AG09309 (cell line): Measurements from ENCODE around the gene KDM6A.

ENCODE experiments used
- DNase-seq: peaks from one replicate; pipeline ENCODE4 v3.0.0-alpha.2; 2010; ENCODE audit warnings: low read depth
- H3K4me3 ChIP-seq: 2 replicates; pipeline ENCODE4 v1.5.1; 2011; ENCODE audit warnings: mild to moderate bottlenecking, low read depth, low read length, moderate library complexity; ENCODE audit not compliant: control insufficient read depth
- CTCF ChIP-seq: IDR thresholded peaks from 2 replicates; pipeline ENCODE4 v1.5.1; 2011; ENCODE audit warnings: mild to moderate bottlenecking, low read depth, low read length, inconsistent platforms; ENCODE audit not compliant: insufficient read depth, control insufficient read depth; ENCODE audit errors: missing control alignments

KDM6A gene

GRCh38 chrX:44899946-44900345 is 27.0 kb downstream of the KDM6A start:
- no peak for TF ChIP-seq CTCF
- H3K4me3 ChIP-seq: no peak overlapping the region
- no peak for DNase-seq

GRCh38 chrX:44903107-44903506 is 30.1 kb downstream of the KDM6A start:
- no peak overlapping the region for H3K4me3 ChIP-seq
- DNase-seq: peak; percentile 16
- no peak for TF ChIP-seq CTCF

GRCh38 chrX:44903830-44904530 is 31.0 kb downstream of the KDM6A start:
- no peak for DNase-seq
- H3K4me3 ChIP-seq: no peak overlapping the region
- TF ChIP-seq CTCF: no peak

- TF ChIP-seq CTCF: peak; percentile 31
- DNase-seq: no peak
- no peak overlapping the region for H3K4me3 ChIP-seq
Measured at GRCh38 chrX:44904542-44905115, 31.6 kb downstream of the KDM6A start.

GRCh38 chrX:44906041-44906440 is 33.1 kb downstream of the KDM6A start:
- no peak overlapping the region for H3K4me3 ChIP-seq
- no peak for DNase-seq
- no peak for TF ChIP-seq CTCF

- no peak for TF ChIP-seq CTCF
- no peak overlapping the region for H3K4me3 ChIP-seq
- no peak for DNase-seq
Measured at GRCh38 chrX:44906542-44906941, 33.6 kb downstream of the KDM6A start.
